HL-60 (cell line): ENCODE results near the gene KLK13.

Experiments used
- DNase-seq, 2 experiments: peaks; one replicate each; pipeline ENCODE4 v3.0.0-alpha.2; 2010 to 2020; ENCODE audit warnings: low read depth in 1 of 2, low spot score in 1 of 2
- H3K27ac ChIP-seq: fragments of 250-450 bp; sonication (Bioruptor Pico); replicated peaks from 2 replicates; pipeline ENCODE4 v1.5.1; 2020; ENCODE audit warnings: mild to moderate bottlenecking, moderate library complexity
- H3K27me3 ChIP-seq: fragments of 250-450 bp; sonication (Bioruptor Pico); 2 replicates; pipeline ENCODE4 v1.5.1; 2021; ENCODE audit warnings: mild to moderate bottlenecking, moderate library complexity; ENCODE audit not compliant: insufficient read depth, poor library complexity, severe bottlenecking
- H3K4me3 ChIP-seq: replicated peaks from 2 replicates; pipeline ENCODE4 v1.5.1; 2011; ENCODE audit warnings: mild to moderate bottlenecking, control low read depth, low read length; ENCODE audit not compliant: insufficient read depth
- CTCF ChIP-seq: IDR thresholded peaks from one replicate; pipeline ENCODE4 v1.5.1; 2011; ENCODE audit warnings: low read length, control low read depth, inconsistent platforms; ENCODE audit not compliant: insufficient read depth
- GABPA ChIP-seq: IDR thresholded peaks from 2 replicates; pipeline ENCODE4 v1.6.1; 2012; ENCODE audit warnings: low read depth
- POLR2AphosphoS5 ChIP-seq: IDR thresholded peaks from 2 replicates; pipeline ENCODE4 v1.6.1; 2012; ENCODE audit warnings: low read depth
- REST ChIP-seq: IDR thresholded peaks from 2 replicates; pipeline ENCODE4 v1.6.1; 2012; ENCODE audit warnings: low read depth; ENCODE audit not compliant: insufficient replicate concordance
- SPI1 ChIP-seq: IDR thresholded peaks from 2 replicates; pipeline ENCODE4 v1.6.1; 2012; ENCODE audit warnings: low read depth, mild to moderate bottlenecking, borderline replicate concordance

KLK13 gene

GRCh38 chr19:51027126-51027806 lies 37.6 kb downstream of the KLK13 start:
- Histone ChIP-seq H3K27me3 (no peaks in the 10 kb centered on the region), H3K4me3 (no peak overlapping the region), H3K27ac (no peak overlapping the region)
- TF ChIP-seq POLR2AphosphoS5 = no peak
- no peak for TF ChIP-seq REST
- no peak for TF ChIP-seq GABPA
- no peak for TF ChIP-seq SPI1
- no peak for TF ChIP-seq CTCF
- DNase-seq = no peak

GRCh38 chr19:51026554-51026831 lies 38.4 kb downstream of the KLK13 start, which contains the start of gene KLK11:
Gene KLK11 (minus strand): TSS chr19:51026616. CDS start chr19:51025631, 985 bp downstream.
- Histone ChIP-seq H3K4me3 (no peak within 1 kb of the TSS), H3K27me3 (no peaks in the 10 kb centered on the region), H3K27ac (no peak within 1 kb of the TSS)
- TF ChIP-seq CTCF (no peak), GABPA (no peak), SPI1 (no peak), REST (no peak), POLR2AphosphoS5 (no peak)
- no peak for DNase-seq

GRCh38 chr19:51025809-51026553 lies 38.9 kb downstream of the KLK13 start:
- DNase-seq = no peak
- no peak for TF ChIP-seq POLR2AphosphoS5
- no peak for TF ChIP-seq REST
- no peak for TF ChIP-seq SPI1
- TF ChIP-seq CTCF = no peak
- no peak for TF ChIP-seq GABPA
- Histone ChIP-seq H3K4me3 (no peak overlapping the region), H3K27ac (no peak overlapping the region), H3K27me3 (no peaks in the 10 kb centered on the region)
